Dermis microvascular lymphatic vessel endothelial cell (primary cell): ENCODE data around the gene EPO. TPM values are rescaled to one million over a fixed set of nuclear protein-coding genes. Genes with fewer than 3 reads are reported as not detected.

ENCODE experiments used
- DNase-seq, 2 donors: peaks; one replicate each; pipeline versions ENCODE4 v3.0.0 to v3.0.0-alpha.2; 2010; ENCODE audit warnings: low read depth in 2 of 2
- total RNA-seq: library from RNA; depleted of rRNA; stranded (reverse); fragments of >200 nt; gene quantifications from 2 replicates; pipeline ENCODE4 v1.2.1, GENCODE V29; 2014

EPO gene
- total RNA-seq, 1 donor from 2014 or later = not detected

GRCh38 chr7:100682991-100683658 is 37.1 kb upstream of the EPO start:
- no peak for DNase-seq

GRCh38 chr7:100683659-100684533 is 36.4 kb upstream of the EPO start:
- no peak for DNase-seq

- DNase-seq = no peak
Measured at GRCh38 chr7:100684534-100685042, 35.7 kb upstream of the EPO start.

- DNase-seq = no peak
Measured at GRCh38 chr7:100685049-100685605, 35.1 kb upstream of the EPO start.

- DNase-seq = no peak
Measured at GRCh38 chr7:100685631-100686145, 34.6 kb upstream of the EPO start.

- no peak for DNase-seq
Measured at GRCh38 chr7:100686201-100686821, 34.0 kb upstream of the EPO start.

GRCh38 chr7:100686822-100687211 is 33.5 kb upstream of the EPO start:
- no peak for DNase-seq

GRCh38 chr7:100687261-100687660 is 33.0 kb upstream of the EPO start:
- no peak for DNase-seq

- DNase-seq = no peak
Measured at GRCh38 chr7:100687751-100688300, 32.4 kb upstream of the EPO start.

- DNase-seq = no peak
Measured at GRCh38 chr7:100688326-100688860, 31.9 kb upstream of the EPO start.

GRCh38 chr7:100689230-100690135 is 30.8 kb upstream of the EPO start:
- DNase-seq = no peak

GRCh38 chr7:100691676-100692577 is 28.3 kb upstream of the EPO start:
- peak; percentile 35 to 71 for DNase-seq

- DNase-seq = no peak
Measured at GRCh38 chr7:100692578-100692961, 27.7 kb upstream of the EPO start.

GRCh38 chr7:100693312-100694097 is 26.8 kb upstream of the EPO start:
- DNase-seq = no peak

GRCh38 chr7:100694098-100694745 is 26.0 kb upstream of the EPO start, which contains the start of gene GIGYF1:
Gene GIGYF1, minus strand, starts transcription at chr7:100694250. Its CDS starts 6,012 bp downstream, at chr7:100688238.
- peak; percentile 28 to 75 for DNase-seq

GRCh38 chr7:100696123-100696521 is 24.1 kb upstream of the EPO start:
- DNase-seq = no peak

GRCh38 chr7:100699018-100699417 is 21.2 kb upstream of the EPO start:
- DNase-seq = no peak
